Natural killer cell treated with Interleukin-12 subunit alpha and Interleukin-12 subunit beta and Interleukin-15 and Interleukin-18, amount 100 ng/mL, for 72 hours (primary cell): ENCODE measurements around the gene SORCS2. TPM values are rescaled to one million over a fixed set of nuclear protein-coding genes. Genes with fewer than 3 reads are reported as not detected.
A peak's percentile ranks its signal among the peaks of the same experiment; 100 is the strongest.

Experiments
- ATAC-seq, 2 donors: fragments of 150-1000 bp; cut with Tn5 transposase in 1 of 2; sonication (Bioruptor Pico), chemical (Tn5 transposase) in 1 of 2; 2 replicates each; pipeline ENCODE4 v1.10.0; 2021
- DNase-seq: peaks from one replicate; pipeline ENCODE4 v3.0.0; 2022; ENCODE audit warnings: low spot score
- H3K27ac Mint-ChIP-seq, 2 donors: 1 replicate in 1 of 2; 2 replicates in 1 of 2; pipeline ENCODE4 v1.8.0; 2022; ENCODE audit warnings: mixed read lengths in 2 of 2, mild to moderate bottlenecking in 1 of 2, moderate library complexity in 1 of 2
- H3K27me3 Mint-ChIP-seq, 2 donors: 1 replicate in 1 of 2; 2 replicates in 1 of 2; pipeline ENCODE4 v1.8.0; 2022; ENCODE audit warnings: mixed read lengths in 2 of 2
- H3K36me3 Mint-ChIP-seq: one replicate; pipeline ENCODE4 v1.8.0; 2022; ENCODE audit warnings: mixed read lengths
- H3K4me1 Mint-ChIP-seq, 2 donors: 1 replicate in 1 of 2; 2 replicates in 1 of 2; pipeline ENCODE4 v1.8.0; 2022; ENCODE audit warnings: low read depth in 2 of 2, mixed read lengths in 2 of 2, mild to moderate bottlenecking in 1 of 2
- H3K4me3 Mint-ChIP-seq: one replicate; pipeline ENCODE4 v1.8.0; 2022; ENCODE audit warnings: mixed read lengths
- H3K9me3 Mint-ChIP-seq: 2 replicates; pipeline ENCODE4 v1.8.0; 2022; ENCODE audit warnings: mixed read lengths
- total RNA-seq, 2 donors: library from RNA; stranded (reverse); gene quantifications; one replicate each; pipeline ENCODE4 v1.2.3, GENCODE V29; 2022

Gene SORCS2
- total RNA-seq, 2 donors from 2014 or later, result 0.17 to 0.21 TPM

DNA sequence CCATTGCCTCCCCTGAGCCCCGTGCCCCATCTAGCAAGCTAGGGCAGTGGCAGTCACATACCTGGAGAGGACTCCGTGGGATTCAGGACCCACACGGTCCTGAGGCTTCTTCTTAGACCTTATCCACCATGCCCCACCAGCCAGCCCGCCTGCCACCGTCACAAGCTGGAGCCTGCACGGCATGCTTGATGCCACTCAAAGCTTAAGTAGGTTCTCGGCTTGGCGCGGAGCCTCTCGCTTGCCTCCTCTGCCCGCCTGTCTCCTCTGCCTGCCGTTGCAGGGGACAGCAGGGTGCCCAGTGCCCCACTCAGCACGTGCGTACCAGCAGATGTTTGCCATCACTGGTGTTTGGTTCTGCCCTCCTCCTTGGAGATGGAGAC, 228.3 kb downstream of the SORCS2 start:
- H3K9me3 Mint-ChIP-seq, result no peaks in the 10 kb centered on the region
- ATAC-seq, result no peak
- DNase-seq, result peak; percentile 40

GRCh38 chr4:7421356-7422150, 229.2 kb downstream of the SORCS2 start:
- H3K27ac Mint-ChIP-seq, result no peak overlapping the region
- no peak overlapping the region for H3K4me3 Mint-ChIP-seq
- no peaks in the 10 kb centered on the region for H3K4me1 Mint-ChIP-seq
- peaks cover 0 to 18% of the 10 kb centered on the region in 2 donors for H3K27me3 Mint-ChIP-seq
- H3K9me3 Mint-ChIP-seq, result no peaks in the 10 kb centered on the region
- H3K36me3 Mint-ChIP-seq, result no peaks in the 10 kb centered on the region
- DNase-seq (peak; percentile 39), ATAC-seq (no peak)

More for the DNA sequence above, 228.3 kb downstream of the SORCS2 start:
- Mint-ChIP-seq H3K4me3 (no peak overlapping the region), H3K27ac (no peak overlapping the region), H3K27me3 (peaks cover 5 to 26% of the 10 kb centered on the region in 2 donors), H3K36me3 (no peaks in the 10 kb centered on the region), H3K4me1 (no peaks in the 10 kb centered on the region)

DNA sequence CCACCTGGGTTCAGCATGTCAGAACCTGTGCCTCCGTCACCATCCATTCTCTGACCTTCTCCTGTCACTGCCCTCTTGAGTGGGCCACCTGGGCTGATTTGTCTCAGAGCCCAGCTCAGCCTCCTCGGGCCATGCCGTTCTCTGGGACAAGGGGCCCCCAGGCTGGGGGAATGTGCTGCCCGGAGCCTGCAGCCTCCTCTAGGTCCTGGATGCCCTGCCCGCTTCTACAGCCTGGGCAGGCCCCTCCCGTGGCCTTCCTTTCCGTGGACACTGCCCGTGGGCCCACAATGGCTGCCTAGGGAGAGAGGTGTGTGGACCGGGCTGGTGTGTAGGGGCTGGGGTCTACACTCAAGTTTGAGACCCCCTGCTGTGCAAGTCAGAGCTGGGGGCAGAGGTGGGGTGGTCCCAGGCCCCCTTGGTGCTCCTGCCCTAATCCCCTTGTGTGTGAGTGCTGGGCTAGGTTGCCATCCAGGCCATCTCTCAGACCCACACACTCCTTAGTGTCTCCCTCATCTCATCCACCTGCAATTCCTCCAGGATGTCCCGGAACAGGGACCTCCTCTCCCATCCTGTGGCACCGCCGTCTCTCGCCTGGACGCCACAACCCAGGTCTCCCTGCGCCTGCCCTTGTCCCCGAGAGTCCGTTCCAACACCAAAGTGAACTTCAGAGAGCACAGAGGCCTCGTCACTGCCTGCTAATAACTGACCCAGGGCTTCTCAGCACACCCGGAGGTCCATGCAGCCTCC, 230.0 kb downstream of the SORCS2 start:
- Mint-ChIP-seq H3K27me3 (peaks cover 0 to 15% of the 10 kb centered on the region in 2 donors), H3K36me3 (no peaks in the 10 kb centered on the region), H3K9me3 (no peaks in the 10 kb centered on the region), H3K27ac (no peak overlapping the region), H3K4me3 (no peak overlapping the region), H3K4me1 (no peaks in the 10 kb centered on the region)
- no peak for ATAC-seq
- peak; percentile 57 for DNase-seq

- ATAC-seq, result no peak
- H3K9me3 Mint-ChIP-seq, result no peaks in the 10 kb centered on the region
- no peak overlapping the region for H3K4me3 Mint-ChIP-seq
- DNase-seq, result peak; percentile 22
- no peak overlapping the region for H3K27ac Mint-ChIP-seq
- no peaks in the 10 kb centered on the region for H3K36me3 Mint-ChIP-seq
- peaks cover 0 to 17% of the 10 kb centered on the region in 2 donors for H3K27me3 Mint-ChIP-seq
- H3K4me1 Mint-ChIP-seq, result no peaks in the 10 kb centered on the region
Measured at GRCh38 chr4:7422898-7423180, 230.5 kb downstream of the SORCS2 start.

GRCh38 chr4:7423391-7423790, 231.1 kb downstream of the SORCS2 start:
- Mint-ChIP-seq H3K4me1 (no peaks in the 10 kb centered on the region), H3K27me3 (peaks cover 3 to 14% of the 10 kb centered on the region in 2 donors), H3K36me3 (no peaks in the 10 kb centered on the region), H3K4me3 (no peak overlapping the region), H3K27ac (no peak overlapping the region), H3K9me3 (no peaks in the 10 kb centered on the region)
- no peak for ATAC-seq
- no peak for DNase-seq

- ATAC-seq (no peak), DNase-seq (peak; percentile 52)
- H3K27ac Mint-ChIP-seq, result no peak overlapping the region
- H3K36me3 Mint-ChIP-seq, result no peaks in the 10 kb centered on the region
- H3K9me3 Mint-ChIP-seq, result no peaks in the 10 kb centered on the region
- no peak overlapping the region for H3K4me3 Mint-ChIP-seq
- peaks cover 0 to under 1% of the 10 kb centered on the region in 2 donors for H3K4me1 Mint-ChIP-seq
- H3K27me3 Mint-ChIP-seq, result peaks cover 9 to 20% of the 10 kb centered on the region in 2 donors
Measured at GRCh38 chr4:7423801-7424552, 231.6 kb downstream of the SORCS2 start.

DNA sequence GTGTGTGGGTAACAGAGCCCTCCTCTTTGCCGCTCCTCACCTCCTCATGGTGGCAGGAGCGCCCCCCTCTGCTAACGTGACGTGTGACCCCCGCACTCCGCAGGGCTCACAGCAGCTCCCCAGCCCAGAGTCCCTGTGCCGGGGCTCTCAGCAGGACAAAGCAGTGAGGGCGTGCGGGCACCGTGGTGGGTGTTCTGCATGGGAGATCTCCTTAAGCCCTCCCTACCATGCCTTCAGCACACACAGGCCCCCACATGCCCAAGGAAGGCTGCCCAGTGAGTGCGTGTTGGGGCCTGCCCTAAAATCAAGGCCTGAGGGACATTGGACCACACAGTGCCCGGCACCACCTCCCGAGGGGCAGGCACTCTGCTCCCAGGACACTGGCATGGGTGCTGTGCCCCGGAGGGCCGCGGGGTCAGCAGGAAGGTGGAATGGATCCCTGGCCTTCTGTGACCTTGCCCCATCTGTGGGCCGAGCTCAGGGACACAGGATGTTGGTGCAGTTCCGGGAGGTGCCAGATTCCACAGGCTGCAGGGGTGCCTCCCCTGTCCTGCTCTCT, 232.3 kb downstream of the SORCS2 start:
- DNase-seq (peak; percentile 44), ATAC-seq (no peak)
- peaks cover 0 to 3% of the 10 kb centered on the region in 2 donors for H3K4me1 Mint-ChIP-seq
- no peak overlapping the region for H3K27ac Mint-ChIP-seq
- no peaks in the 10 kb centered on the region for H3K9me3 Mint-ChIP-seq
- H3K4me3 Mint-ChIP-seq, result no peak overlapping the region
- peaks cover 12 to 24% of the 10 kb centered on the region in 2 donors for H3K27me3 Mint-ChIP-seq
- H3K36me3 Mint-ChIP-seq, result no peaks in the 10 kb centered on the region

DNA sequence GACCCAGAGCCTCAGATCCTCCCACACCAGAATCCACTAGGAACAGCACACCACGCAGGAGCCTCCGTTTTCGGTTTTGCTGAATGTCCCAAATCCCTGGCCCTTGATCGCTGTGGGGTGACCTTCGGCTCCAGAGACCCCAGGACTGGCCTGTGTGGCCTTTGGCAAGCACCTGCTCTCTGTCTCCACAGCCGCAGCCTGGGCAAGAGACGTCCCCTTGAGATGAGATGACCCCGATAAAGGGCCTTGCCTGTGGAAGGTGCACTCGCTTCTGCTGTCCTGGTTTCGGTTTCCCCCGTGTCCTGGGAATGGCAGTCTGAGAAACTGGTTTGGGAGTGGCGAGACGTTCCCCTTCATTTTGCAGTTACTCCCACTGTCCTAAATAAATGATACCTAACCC, 232.8 kb downstream of the SORCS2 start:
- no peak overlapping the region for H3K27ac Mint-ChIP-seq
- peaks cover 12 to 27% of the 10 kb centered on the region in 2 donors for H3K27me3 Mint-ChIP-seq
- H3K4me3 Mint-ChIP-seq, result no peak overlapping the region
- peaks cover 0 to 3% of the 10 kb centered on the region in 2 donors for H3K4me1 Mint-ChIP-seq
- no peaks in the 10 kb centered on the region for H3K9me3 Mint-ChIP-seq
- H3K36me3 Mint-ChIP-seq, result no peaks in the 10 kb centered on the region
- no peak for ATAC-seq
- peak; percentile 16 for DNase-seq

DNA sequence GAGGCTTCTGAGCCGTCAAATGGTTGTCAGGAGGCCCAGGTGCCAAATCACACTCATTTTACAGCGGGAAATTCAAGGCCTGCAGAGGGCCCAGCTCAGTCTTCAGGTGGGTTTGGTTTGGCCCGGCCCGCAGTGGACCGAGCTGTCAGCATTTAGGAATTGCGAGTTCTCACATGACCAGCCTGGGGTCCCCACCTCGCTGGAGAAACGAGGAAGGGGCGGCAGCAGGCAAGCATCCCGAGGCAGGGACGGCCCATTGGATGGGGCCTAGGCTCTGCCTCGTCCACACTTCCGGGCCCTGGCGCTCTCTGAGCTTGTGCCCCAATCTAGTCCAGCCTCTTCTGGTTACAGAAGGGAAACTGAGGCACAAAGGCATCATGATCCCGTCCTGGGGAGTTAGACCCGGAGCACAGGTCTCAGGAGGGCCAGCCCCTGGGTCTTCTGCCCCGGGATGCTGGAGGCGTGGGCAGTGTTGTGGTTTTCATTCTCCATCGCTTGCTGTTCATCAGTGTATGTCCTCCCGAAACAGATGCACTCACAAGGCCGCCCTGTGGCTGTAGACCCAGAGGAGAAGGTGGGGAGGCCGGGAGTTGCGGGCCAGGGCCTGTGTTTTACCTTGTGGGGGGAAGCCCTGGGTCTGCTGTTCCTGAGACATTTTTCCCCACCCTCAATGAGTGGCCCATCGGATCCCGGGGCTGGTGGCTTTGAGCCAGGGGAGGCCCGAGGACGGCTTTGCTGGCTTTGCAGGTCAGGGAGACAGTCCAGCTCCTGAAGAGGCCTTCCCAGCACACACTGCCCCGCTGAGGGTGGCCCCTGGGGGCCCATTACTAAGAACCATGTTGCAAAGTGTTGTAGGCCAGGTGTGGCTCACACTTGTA, 233.5 kb downstream of the SORCS2 start:
- H3K4me1 Mint-ChIP-seq, result peaks cover 0 to 3% of the 10 kb centered on the region in 2 donors
- H3K36me3 Mint-ChIP-seq, result no peaks in the 10 kb centered on the region
- no peak overlapping the region for H3K27ac Mint-ChIP-seq
- H3K4me3 Mint-ChIP-seq, result no peak overlapping the region
- no peaks in the 10 kb centered on the region for H3K9me3 Mint-ChIP-seq
- peak; percentile 37 for DNase-seq
- peaks cover 12 to 27% of the 10 kb centered on the region in 2 donors for H3K27me3 Mint-ChIP-seq
- no peak for ATAC-seq

- H3K9me3 Mint-ChIP-seq, result no peaks in the 10 kb centered on the region
- DNase-seq (peak; percentile 48), ATAC-seq (no peak)
- H3K27me3 Mint-ChIP-seq, result peaks cover 12 to 27% of the 10 kb centered on the region in 2 donors
- H3K27ac Mint-ChIP-seq, result no peak overlapping the region
- H3K36me3 Mint-ChIP-seq, result no peaks in the 10 kb centered on the region
- peaks cover 0 to 3% of the 10 kb centered on the region in 2 donors for H3K4me1 Mint-ChIP-seq
- H3K4me3 Mint-ChIP-seq, result no peak overlapping the region
Measured at GRCh38 chr4:7426525-7427171, 234.3 kb downstream of the SORCS2 start.

GRCh38 chr4:7427361-7427760, 235.0 kb downstream of the SORCS2 start:
- DNase-seq (peak; percentile 39), ATAC-seq (no peak)
- Mint-ChIP-seq H3K27me3 (peaks cover 12 to 24% of the 10 kb centered on the region in 2 donors), H3K9me3 (no peaks in the 10 kb centered on the region), H3K36me3 (no peaks in the 10 kb centered on the region), H3K4me3 (no peak overlapping the region), H3K27ac (no peak overlapping the region), H3K4me1 (peaks cover 0 to 3% of the 10 kb centered on the region in 2 donors)

- ATAC-seq (no peak), DNase-seq (peak; percentile 20)
- Mint-ChIP-seq H3K4me3 (no peak overlapping the region), H3K36me3 (no peaks in the 10 kb centered on the region), H3K4me1 (peaks cover 0 to 3% of the 10 kb centered on the region in 2 donors), H3K9me3 (no peaks in the 10 kb centered on the region), H3K27me3 (peaks cover 12 to 21% of the 10 kb centered on the region in 2 donors), H3K27ac (no peak overlapping the region)
Measured at GRCh38 chr4:7427831-7428260, 235.5 kb downstream of the SORCS2 start.
